ENCODE measurements around the gene SNX27. TPM values are rescaled to one million over a fixed set of nuclear protein-coding genes. Genes with fewer than 3 reads are reported as not detected.
"Not testable (repeated sequence)": the region's sequence is repeated elsewhere in the genome, so short reads cannot be mapped to it uniquely, and the experiment has no call there.

The SNX27 gene
- total RNA-seq, 2 experiments from 2014 or later = 24.8 to 26.6 TPM

DNA sequence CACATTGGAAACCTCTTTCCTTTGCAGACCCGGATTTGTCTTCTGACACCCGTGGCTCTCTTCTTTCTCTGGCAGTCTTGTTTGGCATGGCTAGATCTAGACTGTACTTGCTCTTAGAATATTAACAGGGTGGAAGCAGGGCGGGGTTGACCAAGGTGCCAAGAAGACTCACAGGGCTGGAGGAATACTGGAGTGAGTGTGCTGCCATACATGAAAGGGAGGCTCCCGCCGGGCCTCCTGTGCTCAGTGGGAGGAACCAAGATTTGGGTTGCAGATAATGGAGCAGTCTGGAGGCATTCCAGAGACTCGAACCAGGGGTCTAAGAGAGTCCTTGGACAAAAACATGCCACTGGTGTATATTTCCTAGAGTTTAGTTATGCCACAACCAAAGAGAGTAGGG lies 27.6 kb upstream of the SNX27 start:
- Mint-ChIP-seq H3K27me3 (peaks cover 2% of the 10 kb centered on the region), H3K4me3 (no peak overlapping the region), H3K9me3 (no peaks in the 10 kb centered on the region), H3K27ac (no peak overlapping the region), H3K36me3 (no peaks in the 10 kb centered on the region), H3K4me1 (peaks cover 4% of the 10 kb centered on the region)
- POLR2A ChIA-PET = no interaction called here
- ATAC-seq (ENCODE audit: low read depth) = no peak
- no peak for DNase-seq

GRCh38 chr1:151584780-151585179 lies 27.1 kb upstream of the SNX27 start:
- Mint-ChIP-seq H3K9me3 (no peaks in the 10 kb centered on the region), H3K4me3 (no peak overlapping the region), H3K36me3 (no peaks in the 10 kb centered on the region), H3K27me3 (peaks cover 2% of the 10 kb centered on the region), H3K4me1 (peaks cover 4% of the 10 kb centered on the region), H3K27ac (no peak overlapping the region)
- no peak for ATAC-seq (ENCODE audit: low read depth)
- POLR2A ChIA-PET = no interaction called here
- DNase-seq = no peak

- H3K27me3 Mint-ChIP-seq = peaks cover 5% of the 10 kb centered on the region
- POLR2A ChIA-PET = no interaction called here
- peaks cover 4% of the 10 kb centered on the region for H3K4me1 Mint-ChIP-seq
- ATAC-seq (ENCODE audit: low read depth) = no peak
- H3K4me3 Mint-ChIP-seq = no peak overlapping the region
- no peaks in the 10 kb centered on the region for H3K36me3 Mint-ChIP-seq
- no peak overlapping the region for H3K27ac Mint-ChIP-seq
- H3K9me3 Mint-ChIP-seq = no peaks in the 10 kb centered on the region
- no peak for DNase-seq
Observed at GRCh38 chr1:151585622-151586021, 26.2 kb upstream of the SNX27 start.

DNA sequence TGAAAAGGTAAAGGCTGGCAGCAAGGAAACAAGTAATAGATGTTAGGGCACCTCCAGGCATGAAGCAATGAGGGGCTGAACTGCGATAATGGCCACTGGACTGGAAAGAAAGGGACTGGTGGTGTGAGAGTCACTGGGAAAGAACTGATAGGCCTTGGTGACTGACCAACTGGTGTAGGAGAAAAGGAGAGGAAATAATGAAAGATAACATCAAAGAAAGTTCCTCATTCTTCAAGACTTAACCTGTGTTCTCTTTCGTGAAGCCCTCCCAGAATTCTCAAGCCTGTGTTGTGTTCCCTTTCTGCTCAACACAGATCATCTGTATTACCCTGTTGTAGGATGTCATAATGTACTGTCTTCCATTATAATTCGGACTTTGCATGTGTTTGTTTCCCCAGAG lies 20.9 kb upstream of the SNX27 start:
- POLR2A ChIA-PET = interaction anchor here (0.7 kb wide), 1 partner anchor 187 kb away, joined by 3 read pairs; no protein-coding TSS in a partner anchor
- Mint-ChIP-seq H3K9me3 (no peaks in the 10 kb centered on the region), H3K4me3 (no peak overlapping the region), H3K36me3 (no peaks in the 10 kb centered on the region), H3K27me3 (peaks cover 14% of the 10 kb centered on the region), H3K4me1 (peaks cover 9% of the 10 kb centered on the region), H3K27ac (no peak overlapping the region)
- ATAC-seq (ENCODE audit: low read depth) = no peak
- DNase-seq = no peak

GRCh38 chr1:151593730-151594129 lies 18.1 kb upstream of the SNX27 start:
- Mint-ChIP-seq H3K36me3 (no peaks in the 10 kb centered on the region), H3K9me3 (no peaks in the 10 kb centered on the region), H3K27me3 (peaks cover 12% of the 10 kb centered on the region), H3K4me3 (peak overlapping the region; percentile 54), H3K4me1 (peaks cover 8% of the 10 kb centered on the region), H3K27ac (no peak overlapping the region)
- POLR2A ChIA-PET = interaction anchor here (0.5 kb wide), 1 partner anchor 178 kb away, joined by 3 read pairs; no protein-coding TSS in a partner anchor
- ATAC-seq (ENCODE audit: low read depth) = peak; percentile 31
- DNase-seq = no peak

DNA sequence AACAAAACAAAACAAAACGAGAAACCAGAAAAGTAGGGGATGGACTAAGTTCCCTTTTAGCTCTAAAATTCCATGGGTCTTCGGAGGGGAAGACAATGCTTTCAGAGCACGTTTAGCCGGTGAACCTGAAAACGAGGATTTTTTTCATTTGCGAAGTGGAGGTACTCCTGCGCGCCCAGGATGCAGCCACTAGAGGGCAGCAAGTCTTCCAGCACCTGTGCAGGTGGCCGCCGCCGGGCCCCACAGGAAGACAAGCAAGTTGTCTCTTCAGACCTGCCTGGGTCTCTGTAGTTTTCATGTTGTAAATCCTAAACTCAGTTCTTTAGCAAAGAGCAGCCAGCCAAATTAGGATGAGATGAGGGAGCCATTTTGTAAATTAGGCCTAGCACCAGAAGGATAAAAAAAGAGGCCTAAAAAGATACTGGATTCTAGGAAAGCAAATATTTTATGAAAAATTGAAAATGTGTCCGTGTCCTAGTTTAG lies 17.7 kb upstream of the SNX27 start:
- ATAC-seq (ENCODE audit: low read depth) (peak; percentile 96), DNase-seq (peak; percentile 84)
- H3K4me3 Mint-ChIP-seq = peak overlapping the region; percentile 54
- POLR2A ChIA-PET = interaction anchor here (0.5 to 0.9 kb wide), 2 partner anchors 179 to 230 kb away, joined by 3 read pairs; no protein-coding TSS in a partner anchor
- peak overlapping the region; percentile 67 for H3K27ac Mint-ChIP-seq
- no peaks in the 10 kb centered on the region for H3K9me3 Mint-ChIP-seq
- H3K27me3 Mint-ChIP-seq = peaks cover 12% of the 10 kb centered on the region
- no peaks in the 10 kb centered on the region for H3K36me3 Mint-ChIP-seq
- H3K4me1 Mint-ChIP-seq = peaks cover 8% of the 10 kb centered on the region

DNA sequence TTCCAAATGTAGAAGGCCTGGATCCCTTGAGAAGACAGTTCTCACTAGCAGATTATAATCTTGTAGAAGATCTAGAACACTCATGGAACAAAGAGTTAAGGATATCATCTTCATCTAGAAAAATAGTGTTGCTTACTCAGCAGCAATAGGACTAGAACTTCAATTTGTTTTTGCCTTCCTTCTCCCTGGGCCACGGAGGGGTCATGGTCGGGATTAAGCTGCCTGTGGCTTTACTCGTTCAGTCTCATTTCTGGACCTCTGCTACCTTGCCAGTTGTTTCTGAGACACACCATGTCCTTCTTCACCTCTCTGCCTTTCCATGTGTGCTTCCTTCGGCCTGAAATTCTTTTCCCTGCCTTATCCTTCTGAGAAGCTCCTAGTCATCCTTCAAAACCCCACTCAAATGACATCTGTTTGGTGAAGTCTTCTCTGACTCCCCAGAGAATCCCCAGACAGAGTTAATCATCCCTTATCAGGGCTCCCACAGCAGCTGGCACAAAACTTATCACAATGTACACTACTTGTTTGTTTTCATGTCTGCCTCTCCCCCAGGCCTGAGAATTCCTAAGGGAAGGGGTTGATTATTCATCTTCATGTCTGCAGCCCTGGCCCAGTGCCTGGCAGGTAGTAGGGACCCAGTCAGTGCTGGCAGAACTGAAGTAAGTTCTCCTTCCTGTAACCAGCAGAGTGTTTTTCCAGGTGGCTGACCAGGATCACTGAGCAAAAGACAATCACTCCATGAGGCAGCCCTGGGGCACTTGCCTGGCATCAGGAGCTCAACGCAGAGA lies 15.5 kb upstream of the SNX27 start:
- H3K27me3 Mint-ChIP-seq = peaks cover 8% of the 10 kb centered on the region
- no peak overlapping the region for H3K4me3 Mint-ChIP-seq
- H3K9me3 Mint-ChIP-seq = no peaks in the 10 kb centered on the region
- POLR2A ChIA-PET = no interaction called here
- ATAC-seq (ENCODE audit: low read depth) (no peak), DNase-seq (no peak)
- H3K27ac Mint-ChIP-seq = no peak overlapping the region
- H3K4me1 Mint-ChIP-seq = peaks cover 8% of the 10 kb centered on the region
- no peaks in the 10 kb centered on the region for H3K36me3 Mint-ChIP-seq

GRCh38 chr1:151602550-151602949 lies 9.3 kb upstream of the SNX27 start:
- H3K9me3 Mint-ChIP-seq; ATAC-seq (ENCODE audit: low read depth); H3K4me3 Mint-ChIP-seq; H3K4me1 Mint-ChIP-seq; H3K36me3 Mint-ChIP-seq; DNase-seq; H3K27ac Mint-ChIP-seq: not testable (repeated sequence)
- POLR2A ChIA-PET = interaction anchor here (0.7 kb wide), 1 partner anchor 203 kb away, joined by 6 read pairs; the partner anchor contains the start of gene PSMB4
- peaks cover 11% of the 10 kb centered on the region for H3K27me3 Mint-ChIP-seq

DNA sequence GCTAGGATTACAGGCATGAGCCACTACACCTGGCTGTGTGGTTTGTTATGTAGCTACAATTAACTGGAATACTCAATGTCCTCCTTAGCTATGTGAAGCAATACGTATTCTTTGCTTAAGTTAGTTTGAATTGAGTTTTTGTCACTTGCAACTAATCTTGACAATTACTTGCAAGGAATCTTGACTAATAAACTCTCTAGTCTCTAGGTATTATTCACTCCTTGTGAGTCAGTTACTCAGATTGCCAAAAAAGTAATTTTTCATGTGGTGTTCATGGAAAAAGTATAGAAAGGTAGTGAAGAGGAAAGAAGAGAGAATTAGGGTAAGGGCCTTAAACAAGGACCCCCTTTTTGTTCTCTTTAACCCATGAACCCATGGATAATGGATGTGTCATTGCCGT lies 7.6 kb upstream of the SNX27 start:
- Mint-ChIP-seq H3K4me3 (no peak overlapping the region), H3K9me3 (no peaks in the 10 kb centered on the region), H3K27me3 (peaks cover 17% of the 10 kb centered on the region), H3K36me3 (no peaks in the 10 kb centered on the region), H3K4me1 (peaks cover 3% of the 10 kb centered on the region), H3K27ac (no peak overlapping the region)
- POLR2A ChIA-PET = interaction anchor here (0.6 kb wide), 1 partner anchor 156 kb away, joined by 3 read pairs; no protein-coding TSS in a partner anchor
- DNase-seq (no peak), ATAC-seq (ENCODE audit: low read depth) (no peak)

DNA sequence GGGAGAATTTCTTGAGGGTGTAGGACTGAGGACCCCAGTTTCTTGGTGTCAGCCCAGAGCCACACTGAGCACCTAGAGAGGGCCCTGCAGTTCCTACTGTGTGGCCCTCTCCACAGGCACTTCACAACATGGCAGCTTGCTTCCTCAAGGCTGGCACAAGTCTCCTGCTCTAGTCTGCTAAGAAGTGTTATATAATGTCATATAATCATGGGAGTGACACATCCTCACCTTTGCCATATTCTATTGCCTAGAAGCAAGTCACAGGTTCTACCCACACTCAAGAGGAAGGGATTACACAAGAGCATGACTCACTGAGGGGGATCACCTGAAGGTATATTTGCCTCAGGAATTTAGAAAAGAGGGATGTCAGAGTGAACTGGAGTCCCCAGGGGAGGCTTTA lies 5.5 kb upstream of the SNX27 start:
- H3K4me1 Mint-ChIP-seq = peaks cover 5% of the 10 kb centered on the region
- no peak overlapping the region for H3K4me3 Mint-ChIP-seq
- H3K27me3 Mint-ChIP-seq = peaks cover 17% of the 10 kb centered on the region
- H3K27ac Mint-ChIP-seq = no peak overlapping the region
- ATAC-seq (ENCODE audit: low read depth) = no peak
- H3K36me3 Mint-ChIP-seq = no peaks in the 10 kb centered on the region
- POLR2A ChIA-PET = no interaction called here
- H3K9me3 Mint-ChIP-seq = no peaks in the 10 kb centered on the region
- no peak for DNase-seq

- ATAC-seq (ENCODE audit: low read depth) = no peak
- no peak for DNase-seq
- Mint-ChIP-seq H3K27me3 (peaks cover 17% of the 10 kb centered on the region), H3K4me3 (no peak overlapping the region), H3K27ac (no peak overlapping the region), H3K9me3 (no peaks in the 10 kb centered on the region), H3K36me3 (no peaks in the 10 kb centered on the region), H3K4me1 (peaks cover 8% of the 10 kb centered on the region)
- POLR2A ChIA-PET = no interaction called here
Observed at GRCh38 chr1:151606857-151607256, 5.0 kb upstream of the SNX27 start.

- peaks cover 12% of the 10 kb centered on the region for H3K27me3 Mint-ChIP-seq
- POLR2A ChIA-PET = no interaction called here
- ATAC-seq (ENCODE audit: low read depth) = no peak
- peaks cover 27% of the 10 kb centered on the region for H3K4me1 Mint-ChIP-seq
- peaks cover 5% of the 10 kb centered on the region for H3K36me3 Mint-ChIP-seq
- no peak overlapping the region for H3K4me3 Mint-ChIP-seq
- no peak for DNase-seq
- H3K27ac Mint-ChIP-seq = no peak overlapping the region
- H3K9me3 Mint-ChIP-seq = no peaks in the 10 kb centered on the region
Observed at GRCh38 chr1:151610142-151610541, 1.7 kb upstream of the SNX27 start.

DNA sequence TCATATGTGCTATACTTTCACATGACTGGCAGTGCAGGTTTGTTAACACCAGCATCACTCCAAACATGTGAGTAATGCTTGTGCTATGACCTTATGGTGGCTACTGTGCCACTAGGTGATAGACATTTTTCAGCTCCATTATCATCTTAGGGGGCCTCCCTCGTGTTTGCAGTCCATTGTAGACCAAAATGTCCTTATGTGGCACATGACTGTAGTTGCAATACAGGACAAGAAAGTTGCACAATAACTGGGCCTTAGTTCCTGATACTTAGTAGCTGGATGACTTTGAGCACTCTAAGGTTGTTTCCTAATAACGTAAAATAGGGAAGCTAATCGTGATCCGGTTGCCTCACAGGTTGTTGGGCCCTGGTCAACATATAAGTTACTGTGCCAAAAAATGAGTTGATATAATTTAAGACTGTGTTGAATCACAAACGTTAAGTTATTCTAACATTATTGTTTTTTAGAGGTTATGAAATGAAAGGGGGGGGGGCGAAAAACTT lies 511 bp upstream of the SNX27 start:
- Mint-ChIP-seq H3K27ac (peak overlapping the region; percentile 76), H3K36me3 (peaks cover 8% of the 10 kb centered on the region), H3K4me1 (peaks cover 31% of the 10 kb centered on the region), H3K9me3 (no peaks in the 10 kb centered on the region), H3K4me3 (peak overlapping the region; percentile 100), H3K27me3 (peaks cover 10% of the 10 kb centered on the region)
- no peak for DNase-seq
- POLR2A ChIA-PET = interaction anchor here (1.2 kb wide), 1 partner anchor 10 kb away, joined by 3 read pairs; no protein-coding TSS in a partner anchor
- ATAC-seq (ENCODE audit: low read depth) = no peak
